Suprapubic skin (tissue), 4 donors: ENCODE measurements around the gene ROCK1.

Experiments
- EP300 ChIP-seq: sonication (generic); formaldehyde crosslinking; IDR thresholded peaks from one replicate; pipeline ENCODE4 v1.6.1; 2017; ENCODE audit warnings: antibody characterized with exemption
- POLR2A ChIP-seq, 2 donors: fragments of 450-650 bp; IDR thresholded peaks; one replicate each; pipeline ENCODE4 v1.6.1; 2017; ENCODE audit warnings: antibody characterized with exemption in 2 of 2, mild to moderate bottlenecking in 2 of 2, moderate library complexity in 2 of 2
- POLR2AphosphoS5 ChIP-seq, 3 donors: sonication (generic); formaldehyde crosslinking; IDR thresholded peaks; one replicate each; pipeline ENCODE4 v1.6.1; 2017; ENCODE audit warnings: antibody characterized with exemption in 3 of 3
- TF ChIP-seq, protein P1 (sequence below), 2 donors: fragments of 200-600 bp in 1 of 2; fragments of 450-650 bp in 1 of 2; sonication (generic) in 1 of 2; IDR thresholded peaks; one replicate each; pipeline ENCODE4 v1.5.1; 2016 to 2019; ENCODE audit warnings: antibody characterized with exemption in 2 of 2, mild to moderate bottlenecking in 1 of 2, moderate library complexity in 1 of 2

DNA sequence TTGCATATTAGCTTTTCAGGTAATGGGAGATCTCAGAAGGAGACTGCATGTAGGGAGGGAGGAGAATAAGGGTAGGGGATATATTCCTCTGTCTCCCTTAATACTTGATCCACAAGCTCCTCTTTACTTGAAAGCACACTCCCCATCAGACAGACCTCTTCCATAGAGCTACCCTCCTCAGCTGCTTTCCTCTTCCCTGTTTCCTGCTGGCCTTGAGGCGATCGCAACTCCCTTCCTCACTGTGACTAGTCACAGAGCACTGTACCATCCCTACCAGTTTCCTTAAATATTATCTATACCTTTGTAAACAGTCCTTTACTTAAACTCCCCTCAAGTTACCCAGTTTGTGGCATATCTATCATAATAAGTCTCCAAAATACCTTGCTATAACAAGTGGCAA is 10.9 kb downstream of the ROCK1 start:
- TF ChIP-seq POLR2A (IDR thresholded peaks at IDR 0.05) (no peak), EP300 (no peak), POLR2AphosphoS5 (IDR thresholded peaks at IDR 0.05) (no peak)
- TF ChIP-seq, protein P1, sequence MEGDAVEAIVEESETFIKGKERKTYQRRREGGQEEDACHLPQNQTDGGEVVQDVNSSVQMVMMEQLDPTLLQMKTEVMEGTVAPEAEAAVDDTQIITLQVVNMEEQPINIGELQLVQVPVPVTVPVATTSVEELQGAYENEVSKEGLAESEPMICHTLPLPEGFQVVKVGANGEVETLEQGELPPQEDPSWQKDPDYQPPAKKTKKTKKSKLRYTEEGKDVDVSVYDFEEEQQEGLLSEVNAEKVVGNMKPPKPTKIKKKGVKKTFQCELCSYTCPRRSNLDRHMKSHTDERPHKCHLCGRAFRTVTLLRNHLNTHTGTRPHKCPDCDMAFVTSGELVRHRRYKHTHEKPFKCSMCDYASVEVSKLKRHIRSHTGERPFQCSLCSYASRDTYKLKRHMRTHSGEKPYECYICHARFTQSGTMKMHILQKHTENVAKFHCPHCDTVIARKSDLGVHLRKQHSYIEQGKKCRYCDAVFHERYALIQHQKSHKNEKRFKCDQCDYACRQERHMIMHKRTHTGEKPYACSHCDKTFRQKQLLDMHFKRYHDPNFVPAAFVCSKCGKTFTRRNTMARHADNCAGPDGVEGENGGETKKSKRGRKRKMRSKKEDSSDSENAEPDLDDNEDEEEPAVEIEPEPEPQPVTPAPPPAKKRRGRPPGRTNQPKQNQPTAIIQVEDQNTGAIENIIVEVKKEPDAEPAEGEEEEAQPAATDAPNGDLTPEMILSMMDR (IDR thresholded peaks at IDR 0.05) = no peak
